ENCODE data around the gene FMO2.
A peak's percentile ranks its signal among the peaks of the same experiment; 100 is the strongest.
"Not testable (repeated sequence)": the region's sequence is repeated elsewhere in the genome, so short reads cannot be mapped to it uniquely, and the experiment has no call there.

Gene FMO2

GRCh38 chr1:171221665-171222591 is 36.8 kb downstream of the FMO2 start:
- Histone ChIP-seq H3K4me2 (ENCODE audit: low read length, poor library complexity, severe bottlenecking) (no peak overlapping the region), H3K4me1 (ENCODE audit: control insufficient read depth, insufficient read depth, low read depth, low read length) (peaks cover 10% of the 10 kb centered on the region), H2BK120ac (ENCODE audit: low read depth, low read length) (no peak overlapping the region), H2BK15ac (ENCODE audit: low read depth, poor library complexity, severe bottlenecking) (no peak overlapping the region), H4K91ac (ENCODE audit: low read length) (no peak overlapping the region), H3K27me3 (ENCODE audit: control insufficient read depth in 1 of 2, insufficient read depth in 1 of 2, low read length in 2 of 2) (no peaks in the 10 kb centered on the region), H3K9me3 (ENCODE audit: control insufficient read depth, low read length) (no peaks in the 10 kb centered on the region), H2BK12ac (ENCODE audit: low read length in 2 of 2) (peak overlapping the region in 1 of 2 experiments; percentile 75), H2BK5ac (ENCODE audit: low read depth, low read length, poor library complexity, severe bottlenecking) (no peak overlapping the region), H4K8ac (ENCODE audit: low read length) (no peak overlapping the region), H3K4ac (ENCODE audit: low read depth in 1 of 2, low read length in 2 of 2) (no peak overlapping the region), H3K23ac (ENCODE audit: low read length in 2 of 2) (no peak overlapping the region), H2AK5ac (ENCODE audit: low read length, severe bottlenecking) (no peak overlapping the region), H3K9ac (ENCODE audit: low read length) (no peak overlapping the region), H2AFZ (ENCODE audit: low read depth, low read length) (peak overlapping the region; percentile 15), H3K27ac (ENCODE audit: low read length, poor library complexity, severe bottlenecking) (peak overlapping the region; percentile 15), H3K18ac (ENCODE audit: low read depth in 1 of 2, low read length in 2 of 2) (peak overlapping the region; percentile 28 to 40), H3K14ac (ENCODE audit: low read length in 2 of 2) (no peak overlapping the region), H3K4me3 (ENCODE audit: insufficient read depth in 1 of 2, low read depth in 1 of 2, low read length in 2 of 2) (no peak overlapping the region), H3K36me3 (ENCODE audit: control insufficient read depth in 1 of 2, insufficient read depth in 2 of 2, low read depth in 1 of 2, low read length in 2 of 2) (no peaks in the 10 kb centered on the region), H3K79me1 (replicated peaks; ENCODE audit: low read length, poor library complexity, severe bottlenecking) (no peaks in the 10 kb centered on the region)
- DNase-seq = peak; percentile 53
- 81% methylated on average over 5 of the region's 5 CpGs for WGBS

- H3K27me3 ChIP-seq (ENCODE audit: control insufficient read depth in 1 of 2, insufficient read depth in 1 of 2, low read length in 2 of 2) = no peaks in the 10 kb centered on the region
- H4K91ac ChIP-seq (ENCODE audit: low read length) = no peak overlapping the region
- H3K23ac ChIP-seq (ENCODE audit: low read length in 2 of 2) = no peak overlapping the region
- no peak overlapping the region for H2BK12ac ChIP-seq (ENCODE audit: low read length in 2 of 2)
- no peak overlapping the region for H2BK15ac ChIP-seq (ENCODE audit: low read depth, poor library complexity, severe bottlenecking)
- H3K4me2 ChIP-seq (ENCODE audit: low read length, poor library complexity, severe bottlenecking) = no peak overlapping the region
- H3K9ac ChIP-seq (ENCODE audit: low read length) = no peak overlapping the region
- H4K8ac ChIP-seq (ENCODE audit: low read length) = no peak overlapping the region
- DNase-seq = no peak
- no peaks in the 10 kb centered on the region for H3K9me3 ChIP-seq (ENCODE audit: control insufficient read depth, low read length)
- H3K4me1 ChIP-seq (ENCODE audit: control insufficient read depth, insufficient read depth, low read depth, low read length) = peaks cover 10% of the 10 kb centered on the region
- H3K79me1 ChIP-seq (replicated peaks; ENCODE audit: low read length, poor library complexity, severe bottlenecking) = no peaks in the 10 kb centered on the region
- no peak overlapping the region for H3K4me3 ChIP-seq (ENCODE audit: insufficient read depth in 1 of 2, low read depth in 1 of 2, low read length in 2 of 2)
- no peak overlapping the region for H2BK120ac ChIP-seq (ENCODE audit: low read depth, low read length)
- no peaks in the 10 kb centered on the region for H3K36me3 ChIP-seq (ENCODE audit: control insufficient read depth in 1 of 2, insufficient read depth in 2 of 2, low read depth in 1 of 2, low read length in 2 of 2)
- H3K4ac ChIP-seq (ENCODE audit: low read depth in 1 of 2, low read length in 2 of 2) = no peak overlapping the region
- no peak overlapping the region for H3K18ac ChIP-seq (ENCODE audit: low read depth in 1 of 2, low read length in 2 of 2)
- no peak overlapping the region for H3K14ac ChIP-seq (ENCODE audit: low read length in 2 of 2)
- H2BK5ac ChIP-seq (ENCODE audit: low read depth, low read length, poor library complexity, severe bottlenecking) = no peak overlapping the region
- H3K27ac ChIP-seq (ENCODE audit: low read length, poor library complexity, severe bottlenecking) = no peak overlapping the region
- no peak overlapping the region for H2AFZ ChIP-seq (ENCODE audit: low read depth, low read length)
- H2AK5ac ChIP-seq (ENCODE audit: low read length, severe bottlenecking) = no peak overlapping the region
- 71% methylated on average over 5 of the region's 5 CpGs for WGBS
Measured at GRCh38 chr1:171222936-171223335, 37.8 kb downstream of the FMO2 start.

- H3K4me1 ChIP-seq (ENCODE audit: control insufficient read depth, insufficient read depth, low read depth, low read length); H3K79me1 ChIP-seq (replicated peaks; ENCODE audit: low read length, poor library complexity, severe bottlenecking); H3K9me3 ChIP-seq (ENCODE audit: control insufficient read depth, low read length); H2BK120ac ChIP-seq (ENCODE audit: low read depth, low read length); H3K27ac ChIP-seq (ENCODE audit: low read length, poor library complexity, severe bottlenecking); H3K4me3 ChIP-seq (ENCODE audit: insufficient read depth in 1 of 2, low read depth in 1 of 2, low read length in 2 of 2); H3K36me3 ChIP-seq (ENCODE audit: control insufficient read depth in 1 of 2, insufficient read depth in 2 of 2, low read depth in 1 of 2, low read length in 2 of 2); H2BK15ac ChIP-seq (ENCODE audit: low read depth, poor library complexity, severe bottlenecking); H3K4me2 ChIP-seq (ENCODE audit: low read length, poor library complexity, severe bottlenecking); H2AFZ ChIP-seq (ENCODE audit: low read depth, low read length); H3K27me3 ChIP-seq (ENCODE audit: control insufficient read depth in 1 of 2, insufficient read depth in 1 of 2, low read length in 2 of 2); H3K23ac ChIP-seq (ENCODE audit: low read length in 2 of 2); H3K14ac ChIP-seq (ENCODE audit: low read length in 2 of 2); H2AK5ac ChIP-seq (ENCODE audit: low read length, severe bottlenecking); H2BK12ac ChIP-seq (ENCODE audit: low read length in 2 of 2); H2BK5ac ChIP-seq (ENCODE audit: low read depth, low read length, poor library complexity, severe bottlenecking); DNase-seq; H4K91ac ChIP-seq (ENCODE audit: low read length); H3K4ac ChIP-seq (ENCODE audit: low read depth in 1 of 2, low read length in 2 of 2); H4K8ac ChIP-seq (ENCODE audit: low read length); H3K9ac ChIP-seq (ENCODE audit: low read length); H3K18ac ChIP-seq (ENCODE audit: low read depth in 1 of 2, low read length in 2 of 2): not testable (repeated sequence)
- WGBS = 79% methylated on average over 4 of the region's 4 CpGs
Measured at GRCh38 chr1:171224257-171224656, 39.2 kb downstream of the FMO2 start.

- no peak overlapping the region for H2AFZ ChIP-seq (ENCODE audit: low read depth, low read length)
- no peaks in the 10 kb centered on the region for H3K4me1 ChIP-seq (ENCODE audit: control insufficient read depth, insufficient read depth, low read depth, low read length)
- no peak overlapping the region for H3K4ac ChIP-seq (ENCODE audit: low read depth in 1 of 2, low read length in 2 of 2)
- no peak overlapping the region for H4K91ac ChIP-seq (ENCODE audit: low read length)
- H3K23ac ChIP-seq (ENCODE audit: low read length in 2 of 2) = no peak overlapping the region
- no peaks in the 10 kb centered on the region for H3K27me3 ChIP-seq (ENCODE audit: control insufficient read depth in 1 of 2, insufficient read depth in 1 of 2, low read length in 2 of 2)
- no peak overlapping the region for H3K27ac ChIP-seq (ENCODE audit: low read length, poor library complexity, severe bottlenecking)
- no peak overlapping the region for H3K14ac ChIP-seq (ENCODE audit: low read length in 2 of 2)
- no peak overlapping the region for H2AK5ac ChIP-seq (ENCODE audit: low read length, severe bottlenecking)
- H3K79me1 ChIP-seq (replicated peaks; ENCODE audit: low read length, poor library complexity, severe bottlenecking) = no peaks in the 10 kb centered on the region
- 83% methylated on average over 1 of the region's 1 CpG for WGBS
- no peak overlapping the region for H4K8ac ChIP-seq (ENCODE audit: low read length)
- peak; percentile 71 for DNase-seq
- H2BK15ac ChIP-seq (ENCODE audit: low read depth, poor library complexity, severe bottlenecking) = no peak overlapping the region
- H3K4me2 ChIP-seq (ENCODE audit: low read length, poor library complexity, severe bottlenecking) = no peak overlapping the region
- no peaks in the 10 kb centered on the region for H3K9me3 ChIP-seq (ENCODE audit: control insufficient read depth, low read length)
- no peak overlapping the region for H2BK5ac ChIP-seq (ENCODE audit: low read depth, low read length, poor library complexity, severe bottlenecking)
- H3K4me3 ChIP-seq (ENCODE audit: insufficient read depth in 1 of 2, low read depth in 1 of 2, low read length in 2 of 2) = no peak overlapping the region
- H3K9ac ChIP-seq (ENCODE audit: low read length) = no peak overlapping the region
- H2BK12ac ChIP-seq (ENCODE audit: low read length in 2 of 2) = no peak overlapping the region
- H3K36me3 ChIP-seq (ENCODE audit: control insufficient read depth in 1 of 2, insufficient read depth in 2 of 2, low read depth in 1 of 2, low read length in 2 of 2) = no peaks in the 10 kb centered on the region
- H2BK120ac ChIP-seq (ENCODE audit: low read depth, low read length) = no peak overlapping the region
- no peak overlapping the region for H3K18ac ChIP-seq (ENCODE audit: low read depth in 1 of 2, low read length in 2 of 2)
Measured at GRCh38 chr1:171226747-171227370, 41.8 kb downstream of the FMO2 start.

Data from mesenchymal stem cell (in vitro differentiated cells and primary cell).